OCI-LY1 (cell line): Measurements from ENCODE around the gene ITGB3.

Experiments
- H2AFZ ChIP-seq: fragments of 200-600 bp; sonication (generic), shearing (Covaris generic); 2 replicates; pipeline ENCODE4 v1.6.0; 2014; ENCODE audit warnings: antibody characterized with exemption, mild to moderate bottlenecking, low read length
- H3F3A ChIP-seq: fragments of 200-600 bp; sonication (generic), shearing (Covaris generic); 2 replicates; pipeline ENCODE4 v1.6.0; 2014; ENCODE audit warnings: mild to moderate bottlenecking, antibody characterized with exemption, low read length, moderate library complexity; ENCODE audit not compliant: insufficient read depth
- H3K27ac ChIP-seq: fragments of 200-600 bp; sonication (generic); 2 replicates; pipeline ENCODE4 v1.5.1; 2014; ENCODE audit warnings: low read length, mixed run types, mild to moderate bottlenecking, low read depth; ENCODE audit not compliant: poor library complexity, severe bottlenecking
- H3K27me3 ChIP-seq: fragments of 200-600 bp; sonication (generic); 2 replicates; pipeline ENCODE4 v1.6.0; 2014; ENCODE audit warnings: antibody characterized with exemption, mild to moderate bottlenecking, low read length, moderate library complexity; ENCODE audit not compliant: insufficient read depth
- H3K36me3 ChIP-seq: fragments of 200-600 bp; sonication (generic); 2 replicates; pipeline ENCODE4 v1.6.1; 2014; ENCODE audit warnings: mild to moderate bottlenecking, antibody characterized with exemption, low read length, moderate library complexity, mixed read lengths; ENCODE audit not compliant: insufficient read depth
- H3K4me1 ChIP-seq: fragments of 200-600 bp; sonication (generic); 2 replicates; pipeline ENCODE4 v1.5.1; 2014; ENCODE audit warnings: mild to moderate bottlenecking, low read length, moderate library complexity; ENCODE audit not compliant: insufficient read depth, severe bottlenecking
- H3K4me2 ChIP-seq: fragments of 200-600 bp; sonication (generic), shearing (Covaris generic); 2 replicates; pipeline ENCODE4 v1.6.1; 2014; ENCODE audit warnings: low read length
- H3K4me3 ChIP-seq: fragments of 200-600 bp; sonication (generic); 2 replicates; pipeline ENCODE4 v1.5.1; 2014; ENCODE audit warnings: low read length, low read depth, mild to moderate bottlenecking, mixed read lengths; ENCODE audit not compliant: poor library complexity, severe bottlenecking
- H3K79me2 ChIP-seq: fragments of 200-600 bp; shearing (Covaris generic); 2 replicates; pipeline ENCODE4 v1.6.1; 2016; ENCODE audit warnings: mixed run types, low read length, mixed read lengths; ENCODE audit not compliant: insufficient read depth
- H3K9ac ChIP-seq: fragments of 200-600 bp; sonication (generic), shearing (Covaris generic); 2 replicates; pipeline ENCODE4 v1.6.1; 2014; ENCODE audit warnings: mild to moderate bottlenecking, low read length, mixed read lengths
- H3K9me2 ChIP-seq: fragments of 200-600 bp; sonication (generic), shearing (Covaris generic); 2 replicates; pipeline ENCODE4 v1.6.1; 2014; ENCODE audit warnings: low read depth, mild to moderate bottlenecking, low read length, mixed read lengths
- H3K9me3 ChIP-seq: fragments of 200-600 bp; shearing (Covaris generic); 2 replicates; pipeline ENCODE4 v1.6.1; 2014; ENCODE audit warnings: low read length, mixed read lengths
- H4K20me1 ChIP-seq: fragments of 200-600 bp; sonication (generic), shearing (Covaris generic); 2 replicates; pipeline ENCODE4 v1.6.0; 2016; ENCODE audit warnings: mild to moderate bottlenecking, low read length; ENCODE audit not compliant: insufficient read depth
- CTCF ChIP-seq: fragments of 200-600 bp; sonication (generic), shearing (Covaris generic); IDR thresholded peaks from 2 replicates; pipeline ENCODE4 v1.5.1; 2017; ENCODE audit warnings: mild to moderate bottlenecking, antibody characterized with exemption, low read length, moderate library complexity, mixed read lengths
- EZH2 ChIP-seq: fragments of 200-600 bp; sonication (generic), shearing (Covaris generic); IDR thresholded peaks from 2 replicates; pipeline ENCODE4 v1.8.0; 2017; ENCODE audit warnings: borderline replicate concordance, mixed run types, mild to moderate bottlenecking, antibody characterized with exemption, low read length, moderate library complexity, mixed read lengths

The ITGB3 gene

GRCh38 chr17:47286198-47286914, 32.7 kb downstream of the ITGB3 start:
- Histone ChIP-seq H3K4me1 (peaks cover 19% of the 10 kb centered on the region), H3K9ac (peak overlapping the region; percentile 5; the same call in 1 of the 2 replicates), H3K79me2 (no peaks in the 10 kb centered on the region), H2AFZ (peak overlapping the region; percentile 17; the same call in 1 of the 2 replicates), H3K4me2 (peak overlapping the region; percentile 33; the same call in 1 of the 2 replicates), H3F3A (no peaks in the 10 kb centered on the region; the same call in 1 of the 2 replicates), H3K9me2 (no peaks in the 10 kb centered on the region), H3K9me3 (no peaks in the 10 kb centered on the region), H3K4me3 (no peak overlapping the region), H3K36me3 (no peaks in the 10 kb centered on the region), H3K27ac (peak overlapping the region; percentile 59), H3K27me3 (no peaks in the 10 kb centered on the region), H4K20me1 (no peaks in the 10 kb centered on the region)
- no peak for TF ChIP-seq EZH2
- TF ChIP-seq CTCF: no peak

- Histone ChIP-seq H3K9me2 (no peaks in the 10 kb centered on the region), H3F3A (no peaks in the 10 kb centered on the region; the same call in 1 of the 2 replicates), H3K4me3 (no peak overlapping the region), H3K4me1 (peaks cover 19% of the 10 kb centered on the region), H3K27me3 (no peaks in the 10 kb centered on the region), H4K20me1 (no peaks in the 10 kb centered on the region), H3K9me3 (no peaks in the 10 kb centered on the region), H2AFZ (peak overlapping the region; percentile 6; the same call in 1 of the 2 replicates), H3K79me2 (no peaks in the 10 kb centered on the region), H3K4me2 (peak overlapping the region; percentile 33; the same call in 1 of the 2 replicates), H3K9ac (peak overlapping the region; percentile 5; the same call in 1 of the 2 replicates), H3K36me3 (no peaks in the 10 kb centered on the region), H3K27ac (peak overlapping the region; percentile 59)
- TF ChIP-seq CTCF: peak; percentile 31
- no peak for TF ChIP-seq EZH2
Observed at GRCh38 chr17:47287068-47287467, 33.4 kb downstream of the ITGB3 start.

- H3K79me2 ChIP-seq: no peaks in the 10 kb centered on the region
- no peaks in the 10 kb centered on the region for H4K20me1 ChIP-seq
- no peak for TF ChIP-seq EZH2
- TF ChIP-seq CTCF: no peak
- H3F3A ChIP-seq: no peaks in the 10 kb centered on the region; the same call in 1 of the 2 replicates
- H3K36me3 ChIP-seq: no peaks in the 10 kb centered on the region
- no peak overlapping the region for H3K4me2 ChIP-seq
- H3K9ac ChIP-seq: no peak overlapping the region
- no peak overlapping the region for H2AFZ ChIP-seq
- peaks cover 19% of the 10 kb centered on the region for H3K4me1 ChIP-seq
- no peaks in the 10 kb centered on the region for H3K9me2 ChIP-seq
- no peak overlapping the region for H3K27ac ChIP-seq
- H3K9me3 ChIP-seq: no peaks in the 10 kb centered on the region
- H3K4me3 ChIP-seq: no peak overlapping the region
- no peaks in the 10 kb centered on the region for H3K27me3 ChIP-seq
Observed at GRCh38 chr17:47287639-47288038, 34.0 kb downstream of the ITGB3 start.
